Endothelial cell of umbilical vein (primary cell): Measurements from ENCODE around the gene MAST4. TPM values are rescaled to one million over a fixed set of nuclear protein-coding genes. Genes with fewer than 3 reads are reported as not detected.

Experiments
- BruUV-seq: library from RNA; stranded (reverse); fragments of 400-500 nt; replicated peaks from 2 replicates; lab custom pipeline; 2021; lab: Mats Ljungman, UMichigan
- CTCF ChIA-PET: fragments of 300-600, 350-600 bp; sonication (Branson Sonifier 250); formaldehyde crosslinking; loops from one replicate; lab custom pipeline; 2021; ENCODE audit warnings: antibody characterized with exemption, inconsistent platforms; lab: Charles Lee
- POLR2A ChIA-PET: fragments of 300-600, 350-600 bp; sonication (Branson Sonifier 250); formaldehyde crosslinking; loops from one replicate; lab custom pipeline; 2021; ENCODE audit warnings: antibody characterized with exemption, inconsistent platforms; lab: Charles Lee
- DNase-seq: peaks from one replicate; pipeline ENCODE4 v3.0.0-alpha.2; 2011; ENCODE audit warnings: low read depth, low spot score
- FAIRE-seq: peaks from 2 replicates; lab custom pipeline; 2011; peaks lifted over from hg19 to GRCh38; lab: Jason Lieb, UNC
- H2AFZ ChIP-seq: 2 replicates; pipeline ENCODE4 v1.6.0; 2012; ENCODE audit warnings: low read depth, low read length, control low read depth, inconsistent platforms
- H3K27ac ChIP-seq: 2 replicates; pipeline ENCODE4 v1.5.1; 2011; ENCODE audit warnings: low read depth, mild to moderate bottlenecking, control low read depth, low read length, moderate library complexity; ENCODE audit not compliant: insufficient read depth
- H3K27me3 ChIP-seq, 2 experiments: 2 replicates each; pipeline versions ENCODE4 v1.6.0 to v1.6.1; 2011; ENCODE audit warnings: low read length in 2 of 2, mixed read lengths in 1 of 2; ENCODE audit not compliant: control insufficient read depth in 2 of 2, insufficient read depth in 2 of 2
- H3K36me3 ChIP-seq, 2 experiments: 2 replicates in 1 of 2; 3 replicates in 1 of 2; pipeline ENCODE4 v1.5.1; 2011; ENCODE audit warnings: low read length in 2 of 2, mild to moderate bottlenecking in 1 of 2, moderate library complexity in 1 of 2; ENCODE audit not compliant: control insufficient read depth in 2 of 2, insufficient read depth in 2 of 2; ENCODE audit errors: extremely low read depth in 1 of 2
- H3K4me1 ChIP-seq: 3 replicates; pipeline ENCODE4 v1.5.1; 2011; ENCODE audit warnings: mild to moderate bottlenecking, low read length; ENCODE audit not compliant: control insufficient read depth, insufficient read depth; ENCODE audit errors: extremely low read depth
- H3K4me2 ChIP-seq: 2 replicates; pipeline ENCODE4 v1.6.1; 2011; ENCODE audit warnings: low read length, control low read depth, mixed read lengths; ENCODE audit not compliant: insufficient read depth
- H3K4me3 ChIP-seq, 3 experiments: fragments of 200-600 bp in 1 of 3; sonication (generic), shearing (Covaris generic) in 1 of 3; replicated peaks in 1 of 3; 2 replicates each; pipeline ENCODE4 v1.5.1; 2011 to 2016; ENCODE audit warnings: control low read depth in 3 of 3, low read length in 3 of 3, mild to moderate bottlenecking in 2 of 3, inconsistent platforms in 1 of 3, low read depth in 1 of 3, moderate library complexity in 1 of 3; ENCODE audit not compliant: insufficient read depth in 1 of 3
- H3K79me2 ChIP-seq: 2 replicates; pipeline ENCODE4 v1.6.0; 2012; ENCODE audit warnings: low read length, inconsistent platforms; ENCODE audit not compliant: control insufficient read depth, insufficient read depth
- H3K9ac ChIP-seq: replicated peaks from 2 replicates; pipeline ENCODE3; 2011; ENCODE audit warnings: low read length, control low read depth; ENCODE audit not compliant: insufficient read depth; ENCODE audit errors: extremely low read depth
- H3K9me1 ChIP-seq: replicated peaks from 3 replicates; pipeline ENCODE4 v1.6.0; 2011; ENCODE audit warnings: mild to moderate bottlenecking, low read length; ENCODE audit not compliant: control insufficient read depth, insufficient read depth; ENCODE audit errors: extremely low read depth
- H3K9me3 ChIP-seq: replicated peaks from 2 replicates; pipeline ENCODE4 v1.5.1; 2012; ENCODE audit warnings: low read length, inconsistent platforms; ENCODE audit not compliant: control insufficient read depth, insufficient read depth
- H4K20me1 ChIP-seq: replicated peaks from 2 replicates; pipeline ENCODE3; 2011; ENCODE audit warnings: mild to moderate bottlenecking, low read length; ENCODE audit not compliant: control insufficient read depth, insufficient read depth; ENCODE audit errors: extremely low read depth
- CTCF ChIP-seq, 2 donors: IDR thresholded peaks; 1 replicate in 1 of 2; 2 replicates in 1 of 2; pipeline ENCODE4 v1.5.1; 2011; ENCODE audit warnings: low read length in 2 of 2, mild to moderate bottlenecking in 2 of 2, moderate library complexity in 2 of 2, control low read depth in 1 of 2, inconsistent platforms in 1 of 2, low read depth in 1 of 2; ENCODE audit not compliant: insufficient read depth in 1 of 2; ENCODE audit errors: extremely low read depth in 1 of 2
- FOS ChIP-seq: IDR thresholded peaks from 2 replicates; pipeline ENCODE4 v1.6.1; 2011; ENCODE audit warnings: mild to moderate bottlenecking, low read length, moderate library complexity, borderline replicate concordance; ENCODE audit not compliant: insufficient read depth
- GATA2 ChIP-seq: IDR thresholded peaks from 2 replicates; pipeline ENCODE4 v1.7.0; 2011; ENCODE audit warnings: low read depth, mild to moderate bottlenecking, moderate library complexity, mixed read lengths, low read length; ENCODE audit not compliant: insufficient read length, insufficient read depth
- JUN ChIP-seq: IDR thresholded peaks from 2 replicates; pipeline ENCODE4 v1.6.1; 2011; ENCODE audit warnings: borderline replicate concordance, low read depth; ENCODE audit not compliant: insufficient read length, insufficient read depth
- MAX ChIP-seq: IDR thresholded peaks from 2 replicates; pipeline ENCODE4 v1.6.1; 2011; ENCODE audit not compliant: insufficient read depth, insufficient read length
- MYC ChIP-seq: IDR thresholded peaks from one replicate; pipeline ENCODE4 v1.6.1; 2011; ENCODE audit warnings: mild to moderate bottlenecking, low read depth, low read length
- POLR2A ChIP-seq: IDR thresholded peaks from 2 replicates; pipeline ENCODE4 v1.6.1; 2012; ENCODE audit warnings: low read depth, mild to moderate bottlenecking, control low read depth, low read length
- POLR2AphosphoS5 ChIP-seq: IDR thresholded peaks from 2 replicates; pipeline ENCODE4 v1.6.1; 2012; ENCODE audit warnings: low read depth, mild to moderate bottlenecking, control low read depth, low read length, moderate library complexity; ENCODE audit not compliant: insufficient read depth
- dilution Hi-C: fragments of 300-500 bp; cut with MboI; formaldehyde crosslinking; loops from one replicate; pipeline ENCODE4 v1.15.0; 2019; ENCODE audit warnings: low sequenced_read_pairs; ENCODE audit not compliant: extremely low pct_ligation_motif_present
- intact Hi-C: fragments of 100-400 bp; cut with micrococcal nuclease; formaldehyde crosslinking; loops from one replicate; pipeline ENCODE4 v1.10.0; 2022
- polyA plus RNA-seq, 4 experiments: library from polyadenylated mRNA; depleted of rRNA in 3 of 4; stranded (reverse) in 3 of 4; unstranded in 1 of 4; fragments of >200 nt; gene quantifications; 2 replicates each; pipeline versions ENCODE4 v1.2.1 to v1.2.3, GENCODE V29; 2011 to 2012; ENCODE audit warnings: missing spikeins in 1 of 4
- total RNA-seq: library from RNA; stranded (reverse); gene quantifications from 2 replicates; pipeline ENCODE4 v1.2.3, GENCODE V29; 2021

The MAST4 gene
- total and polyA plus RNA-seq, 2 donors (not counting 3 experiments of a cell fraction or from before 2014, with no cell fraction given), result 40.2 to 116 TPM

- BruUV-seq, result no TSS peak
- no peak for FAIRE-seq
- CTCF ChIA-PET, result interaction anchor here (1.3 kb wide), 1 partner anchor 9 kb away, joined by 3 read pairs; no protein-coding TSS in a partner anchor
- Histone ChIP-seq H3K27ac (no peak overlapping the region), H3K9me1 (no peaks in the 10 kb centered on the region), H3K4me2 (no peak overlapping the region), H3K4me3 (no peak overlapping the region), H4K20me1 (no peaks in the 10 kb centered on the region), H3K79me2 (no peaks in the 10 kb centered on the region), H3K36me3 (no peaks in the 10 kb centered on the region), H3K9me3 (no peaks in the 10 kb centered on the region), H2AFZ (no peak overlapping the region), H3K4me1 (peaks cover 3% of the 10 kb centered on the region), H3K27me3 (no peaks in the 10 kb centered on the region), H3K9ac (no peak overlapping the region)
- intact Hi-C loops (no loop called here), dilution Hi-C loops (no loop called here)
- no peak for DNase-seq
- TF ChIP-seq JUN (no peak), POLR2AphosphoS5 (no peak), MAX (no peak), FOS (no peak), MYC (no peak), GATA2 (no peak)
- POLR2A ChIA-PET, result interaction anchor here (0.6 kb wide), 1 partner anchor 29 kb away, joined by 6 read pairs; no protein-coding TSS in a partner anchor
Observed at GRCh38 chr5:67199859-67200258, 603.7 kb downstream of the MAST4 start.

- dilution Hi-C loops (no loop called here), intact Hi-C loops (no loop called here)
- Histone ChIP-seq H3K4me1 (peaks cover 3% of the 10 kb centered on the region), H3K9ac (no peak overlapping the region), H3K36me3 (no peaks in the 10 kb centered on the region), H2AFZ (no peak overlapping the region), H4K20me1 (no peaks in the 10 kb centered on the region), H3K79me2 (no peaks in the 10 kb centered on the region), H3K9me1 (no peaks in the 10 kb centered on the region), H3K27ac (no peak overlapping the region), H3K27me3 (no peaks in the 10 kb centered on the region), H3K4me3 (no peak overlapping the region), H3K4me2 (no peak overlapping the region), H3K9me3 (no peaks in the 10 kb centered on the region)
- DNase-seq (no peak), FAIRE-seq (no peak)
- ChIA-PET CTCF (no interaction called here), POLR2A (no interaction called here)
- no peak for TF ChIP-seq CTCF (IDR thresholded peaks at IDR 0.05; ENCODE audit: extremely low read depth in 1 of 2, insufficient read depth in 1 of 2, low read depth in 1 of 2, low read length in 2 of 2)
- no peak for TF ChIP-seq POLR2A
- no peak for TF ChIP-seq POLR2AphosphoS5
- no peak for TF ChIP-seq MAX
- TF ChIP-seq GATA2, result no peak
- TF ChIP-seq FOS, result no peak
- TF ChIP-seq JUN, result no peak
- no TSS peak for BruUV-seq
Observed at GRCh38 chr5:67200809-67201562, 604.8 kb downstream of the MAST4 start.
